ENCODE measurements around the gene TCF4.

DNA sequence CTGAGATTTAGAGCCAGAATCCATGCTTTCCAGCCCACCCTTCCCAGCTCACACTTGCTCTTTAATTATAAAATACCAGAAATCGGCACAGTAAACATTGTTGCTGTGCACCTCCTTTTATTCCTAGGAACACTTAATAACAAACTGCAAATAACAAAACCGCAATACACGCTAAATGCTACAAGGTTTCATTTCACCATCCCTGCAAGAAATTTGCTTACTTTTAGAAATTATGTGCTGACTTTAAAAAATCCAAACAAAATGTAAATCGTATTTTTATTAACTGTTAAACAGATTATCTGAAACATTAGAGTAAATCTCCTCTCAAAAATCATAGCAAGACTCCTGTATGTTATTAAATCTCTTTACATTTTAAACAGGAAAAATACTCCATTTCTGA is 79.3 kb downstream of the TCF4 start:
- TF ChIP-seq, protein P1, sequence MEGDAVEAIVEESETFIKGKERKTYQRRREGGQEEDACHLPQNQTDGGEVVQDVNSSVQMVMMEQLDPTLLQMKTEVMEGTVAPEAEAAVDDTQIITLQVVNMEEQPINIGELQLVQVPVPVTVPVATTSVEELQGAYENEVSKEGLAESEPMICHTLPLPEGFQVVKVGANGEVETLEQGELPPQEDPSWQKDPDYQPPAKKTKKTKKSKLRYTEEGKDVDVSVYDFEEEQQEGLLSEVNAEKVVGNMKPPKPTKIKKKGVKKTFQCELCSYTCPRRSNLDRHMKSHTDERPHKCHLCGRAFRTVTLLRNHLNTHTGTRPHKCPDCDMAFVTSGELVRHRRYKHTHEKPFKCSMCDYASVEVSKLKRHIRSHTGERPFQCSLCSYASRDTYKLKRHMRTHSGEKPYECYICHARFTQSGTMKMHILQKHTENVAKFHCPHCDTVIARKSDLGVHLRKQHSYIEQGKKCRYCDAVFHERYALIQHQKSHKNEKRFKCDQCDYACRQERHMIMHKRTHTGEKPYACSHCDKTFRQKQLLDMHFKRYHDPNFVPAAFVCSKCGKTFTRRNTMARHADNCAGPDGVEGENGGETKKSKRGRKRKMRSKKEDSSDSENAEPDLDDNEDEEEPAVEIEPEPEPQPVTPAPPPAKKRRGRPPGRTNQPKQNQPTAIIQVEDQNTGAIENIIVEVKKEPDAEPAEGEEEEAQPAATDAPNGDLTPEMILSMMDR (IDR thresholded peaks at IDR 0.05; ENCODE audit: low read depth, low read length, missing input control) = no peak
- TF ChIP-seq, protein P2, sequence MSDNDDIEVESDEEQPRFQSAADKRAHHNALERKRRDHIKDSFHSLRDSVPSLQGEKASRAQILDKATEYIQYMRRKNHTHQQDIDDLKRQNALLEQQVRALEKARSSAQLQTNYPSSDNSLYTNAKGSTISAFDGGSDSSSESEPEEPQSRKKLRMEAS (IDR thresholded peaks at IDR 0.05) = no peak
- TF ChIP-seq, protein P3, sequence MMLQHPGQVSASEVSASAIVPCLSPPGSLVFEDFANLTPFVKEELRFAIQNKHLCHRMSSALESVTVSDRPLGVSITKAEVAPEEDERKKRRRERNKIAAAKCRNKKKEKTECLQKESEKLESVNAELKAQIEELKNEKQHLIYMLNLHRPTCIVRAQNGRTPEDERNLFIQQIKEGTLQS (IDR thresholded peaks at IDR 0.05) = no peak
